CD14-positive monocyte (primary cell): ENCODE measurements around the gene AKR1B1. TPM values are rescaled to one million over a fixed set of nuclear protein-coding genes. Genes with fewer than 3 reads are reported as not detected.

ENCODE experiments used
- DNase-seq, 3 donors: peaks; one replicate each; pipeline ENCODE4 v3.0.0-alpha.2; 2011 to 2022
- H2AFZ ChIP-seq: 2 replicates; pipeline ENCODE4 v1.6.0; 2012; ENCODE audit warnings: mild to moderate bottlenecking, low read depth, low read length, inconsistent platforms; ENCODE audit not compliant: insufficient read depth, poor library complexity, severe bottlenecking
- H3K27ac ChIP-seq, 2 donors: 1 replicate in 1 of 2; 2 replicates in 1 of 2; pipeline ENCODE4 v1.5.1; 2012 to 2013; ENCODE audit warnings: low read length in 2 of 2, control low read depth in 1 of 2, inconsistent platforms in 1 of 2, low read depth in 1 of 2, mild to moderate bottlenecking in 1 of 2
- H3K27me3 ChIP-seq, 2 donors: one replicate each; pipeline versions ENCODE4 v1.6.0 to v1.6.1; 2011 to 2013; ENCODE audit warnings: low read length in 2 of 2; ENCODE audit not compliant: control insufficient read depth in 2 of 2, insufficient read depth in 2 of 2
- H3K36me3 ChIP-seq, 2 donors: replicated peaks in 1 of 2; 1 replicate in 1 of 2; 2 replicates in 1 of 2; pipeline versions ENCODE4 v1.5.1 to v1.6.1; 2012 to 2013; ENCODE audit warnings: low read length in 2 of 2, control low read depth in 1 of 2, inconsistent platforms in 1 of 2, mild to moderate bottlenecking in 1 of 2; ENCODE audit not compliant: insufficient read depth in 2 of 2, control insufficient read depth in 1 of 2
- H3K4me1 ChIP-seq, 2 donors: 1 replicate in 1 of 2; 2 replicates in 1 of 2; pipeline versions ENCODE4 v1.5.1 to v1.6.1; 2012 to 2013; ENCODE audit warnings: low read length in 2 of 2, control low read depth in 1 of 2, inconsistent platforms in 1 of 2, mild to moderate bottlenecking in 1 of 2, moderate library complexity in 1 of 2; ENCODE audit not compliant: insufficient read depth in 2 of 2, control insufficient read depth in 1 of 2
- H3K4me2 ChIP-seq: replicated peaks from 2 replicates; pipeline ENCODE3; 2012; ENCODE audit warnings: low read length, moderate library complexity, mild to moderate bottlenecking; ENCODE audit not compliant: poor library complexity, severe bottlenecking; ENCODE audit errors: extremely low read depth
- H3K4me3 ChIP-seq, 3 experiments: fragments of 200-600 bp in 1 of 3; sonication (generic) in 1 of 3; replicated peaks in 1 of 3; 1 replicate in 2 of 3; 2 replicates in 1 of 3; pipeline ENCODE4 v1.5.1; 2011 to 2013; ENCODE audit warnings: low read length in 3 of 3, mild to moderate bottlenecking in 3 of 3, control low read depth in 2 of 3, low read depth in 2 of 3, inconsistent platforms in 1 of 3, moderate library complexity in 1 of 3
- H3K79me2 ChIP-seq: 2 replicates; pipeline ENCODE4 v1.6.0; 2012; ENCODE audit warnings: mild to moderate bottlenecking, control low read depth, inconsistent platforms, low read length, moderate library complexity; ENCODE audit not compliant: insufficient read depth
- H3K9ac ChIP-seq: 2 replicates; pipeline ENCODE4 v1.6.0; 2017; ENCODE audit warnings: low read length, mild to moderate bottlenecking; ENCODE audit not compliant: insufficient read depth, poor library complexity, severe bottlenecking
- H3K9me3 ChIP-seq, 2 donors: replicated peaks in 1 of 2; 1 replicate in 1 of 2; 2 replicates in 1 of 2; pipeline versions ENCODE4 v1.5.1 to v1.6.1; 2012 to 2013; ENCODE audit warnings: low read length in 2 of 2, control low read depth in 1 of 2; ENCODE audit not compliant: control insufficient read depth in 1 of 2, insufficient read depth in 1 of 2
- H4K20me1 ChIP-seq: 2 replicates; pipeline ENCODE4 v1.6.0; 2012; ENCODE audit warnings: mild to moderate bottlenecking, low read length, control low read depth, moderate library complexity; ENCODE audit not compliant: insufficient read depth
- H3K27ac Mint-ChIP-seq, 7 donors: one replicate each; pipeline ENCODE4 v1.8.0; 2020; ENCODE audit warnings: mild to moderate bottlenecking in 7 of 7, mixed read lengths in 7 of 7, moderate library complexity in 6 of 7, inconsistent platforms in 2 of 7
- H3K27me3 Mint-ChIP-seq, 3 donors: one replicate each; pipeline ENCODE4 v1.8.0; 2021 to 2022; ENCODE audit warnings: low read depth in 3 of 3, mild to moderate bottlenecking in 3 of 3, mixed read lengths in 3 of 3, moderate library complexity in 3 of 3, inconsistent platforms in 1 of 3
- H3K36me3 Mint-ChIP-seq, 2 donors: one replicate each; pipeline ENCODE4 v1.8.0; 2020; ENCODE audit warnings: mixed read lengths in 2 of 2, inconsistent platforms in 1 of 2, mild to moderate bottlenecking in 1 of 2
- H3K4me1 Mint-ChIP-seq: one replicate; pipeline ENCODE4 v1.8.0; 2020; ENCODE audit warnings: mild to moderate bottlenecking, mixed read lengths
- H3K4me3 Mint-ChIP-seq, 2 donors: one replicate each; pipeline ENCODE4 v1.8.0; 2020; ENCODE audit warnings: mild to moderate bottlenecking in 2 of 2, mixed read lengths in 2 of 2, moderate library complexity in 1 of 2
- H3K9me3 Mint-ChIP-seq, 7 donors: one replicate each; pipeline ENCODE4 v1.8.0; 2020 to 2022; ENCODE audit warnings: mixed read lengths in 7 of 7, mild to moderate bottlenecking in 6 of 7, moderate library complexity in 6 of 7, inconsistent platforms in 2 of 7
- CTCF ChIP-seq: fragments of 200-600 bp; IDR thresholded peaks from one replicate; pipeline ENCODE4 v1.8.0; 2022; ENCODE audit warnings: antibody characterized with exemption, mild to moderate bottlenecking
- WGBS: methylation state at CpG from one replicate; pipeline ENCODE4 v1.1.5; 2013; ENCODE audit warnings: missing lambda C conversion rate; ENCODE audit not compliant: insufficient coverage; 5-methylcytosine and 5-hydroxymethylcytosine counted together
- intact Hi-C, 2 donors: fragments of 100-400 bp; cut with micrococcal nuclease; formaldehyde crosslinking; loops; one replicate each; pipeline versions ENCODE4 v1.15.0 to v1.15.1; 2023
- polyA plus RNA-seq, 3 donors: library from polyadenylated mRNA; depleted of rRNA in 1 of 3; unstranded in 2 of 3; stranded (reverse) in 1 of 3; fragments of 300-500 nt in 2 of 3; fragments of >200 nt in 1 of 3; fragmentation: Illumina TruSeq in 2 of 3; gene quantifications; 1 replicate in 2 of 3; 2 replicates in 1 of 3; pipeline ENCODE4 v1.2.3, GENCODE V29; 2012 to 2021

The AKR1B1 gene
- polyA plus RNA-seq, 3 donors: 50.1 to 66.4 (median 62.6) TPM

- no peak overlapping the region for H3K4me2 ChIP-seq
- Mint-ChIP-seq H3K36me3 (no peaks in the 10 kb centered on the region), H3K4me3 (no peak overlapping the region), H3K9me3 (peaks cover 0 to 14% (median 0%) of the 10 kb centered on the region in 7 donors), H3K27me3 (peaks cover 3 to 13% (median 4%) of the 10 kb centered on the region in 3 donors), H3K27ac (no peak overlapping the region), H3K4me1 (no peaks in the 10 kb centered on the region)
- intact Hi-C loops: no loop called here
- no peaks in the 10 kb centered on the region for H4K20me1 ChIP-seq
- H3K27ac ChIP-seq: no peak overlapping the region
- WGBS: no CpG with 5 or more reads among the region's 1 CpG
- H3K9me3 ChIP-seq: no peaks in the 10 kb centered on the region
- no peaks in the 10 kb centered on the region for H3K4me1 ChIP-seq
- H3K4me3 ChIP-seq: no peak overlapping the region
- H3K27me3 ChIP-seq: no peaks in the 10 kb centered on the region
- H3K36me3 ChIP-seq: no peaks in the 10 kb centered on the region
- no peaks in the 10 kb centered on the region for H3K79me2 ChIP-seq
- DNase-seq: no peak
- H2AFZ ChIP-seq: no peak overlapping the region
- no peak overlapping the region for H3K9ac ChIP-seq
- TF ChIP-seq CTCF: no peak
Observed at GRCh38 chr7:134403062-134403461, 55.8 kb downstream of the AKR1B1 start.

- Histone ChIP-seq H3K4me2 (no peak overlapping the region), H3K9ac (no peak overlapping the region), H3K4me1 (no peaks in the 10 kb centered on the region), H3K9me3 (no peaks in the 10 kb centered on the region), H3K36me3 (no peaks in the 10 kb centered on the region), H4K20me1 (no peaks in the 10 kb centered on the region), H3K4me3 (no peak overlapping the region), H3K27me3 (no peaks in the 10 kb centered on the region), H3K27ac (no peak overlapping the region), H2AFZ (no peak overlapping the region), H3K79me2 (no peaks in the 10 kb centered on the region)
- no peak for DNase-seq
- Mint-ChIP-seq H3K36me3 (no peaks in the 10 kb centered on the region), H3K27me3 (peaks cover 4 to 8% (median 4%) of the 10 kb centered on the region in 3 donors), H3K4me1 (no peaks in the 10 kb centered on the region), H3K4me3 (no peak overlapping the region), H3K27ac (no peak overlapping the region), H3K9me3 (peaks cover 0 to 10% (median 0%) of the 10 kb centered on the region in 7 donors)
- WGBS: 94% methylated on average over 2 of the region's 2 CpGs
- no peak for TF ChIP-seq CTCF
- intact Hi-C loops: no loop called here
Observed at GRCh38 chr7:134400859-134401258, 58.0 kb downstream of the AKR1B1 start.
